GM23338 (cell line): ENCODE data around the gene PUM1. TPM values are rescaled to one million over a fixed set of nuclear protein-coding genes. Genes with fewer than 3 reads are reported as not detected.

Experiments
- ATAC-seq: fragments of 200-7000 bp; cut with Tn5 transposase; 3 replicates; pipeline ENCODE4 v1.9.1; 2020
- DNase-seq: peaks from one replicate; pipeline ENCODE4 v3.0.0-alpha.2; 2015; ENCODE audit warnings: low spot score
- H2AFZ ChIP-seq: fragments of 200-600 bp; sonication (generic); 2 replicates; pipeline ENCODE4 v1.8.0; 2016; ENCODE audit warnings: antibody characterized with exemption, mild to moderate bottlenecking, moderate library complexity
- H3F3A ChIP-seq: fragments of 200-600 bp; sonication (generic); replicated peaks from 2 replicates; pipeline ENCODE4 v1.8.0; 2017; ENCODE audit warnings: antibody characterized with exemption, mixed run types, low read depth
- H3K27ac ChIP-seq: fragments of 200-600 bp; sonication (generic); 2 replicates; pipeline ENCODE4 v1.6.1; 2016; ENCODE audit warnings: low read depth
- H3K27me3 ChIP-seq: fragments of 200-600 bp; sonication (generic); 2 replicates; pipeline ENCODE4 v1.8.0; 2016; ENCODE audit warnings: mild to moderate bottlenecking, mixed run types, moderate library complexity; ENCODE audit not compliant: insufficient read depth
- H3K36me3 ChIP-seq: fragments of 200-600 bp; sonication (generic); 2 replicates; pipeline ENCODE4 v1.8.0; 2016; ENCODE audit warnings: mild to moderate bottlenecking; ENCODE audit not compliant: insufficient read depth
- H3K4me1 ChIP-seq: fragments of 200-600 bp; sonication (generic); 2 replicates; pipeline ENCODE4 v1.8.0; 2016; ENCODE audit warnings: mild to moderate bottlenecking, moderate library complexity; ENCODE audit not compliant: insufficient read depth
- H3K4me2 ChIP-seq: fragments of 200-600 bp; sonication (generic); 2 replicates; pipeline ENCODE4 v1.7.1; 2017; ENCODE audit warnings: mixed run types
- H3K4me3 ChIP-seq: fragments of 200-600 bp; sonication (generic); 2 replicates; pipeline ENCODE4 v1.6.1; 2016; ENCODE audit warnings: mixed run types
- H3K79me2 ChIP-seq: fragments of 200-600 bp; sonication (generic); replicated peaks from 2 replicates; pipeline ENCODE4 v1.8.0; 2017; ENCODE audit warnings: mild to moderate bottlenecking; ENCODE audit not compliant: insufficient read depth
- H3K9me2 ChIP-seq: fragments of 200-600 bp; sonication (generic); 2 replicates; pipeline ENCODE4 v1.8.0; 2017; ENCODE audit not compliant: insufficient read depth
- H4K20me1 ChIP-seq: fragments of 200-600 bp; sonication (generic); replicated peaks from 2 replicates; pipeline ENCODE4 v1.8.0; 2017; ENCODE audit warnings: mild to moderate bottlenecking; ENCODE audit not compliant: insufficient read depth
- H3K27ac Mint-ChIP-seq: 2 replicates; pipeline ENCODE4 v1.8.0; 2020; ENCODE audit warnings: inconsistent platforms, mild to moderate bottlenecking, moderate library complexity, mixed read lengths
- H3K27me3 Mint-ChIP-seq: 3 replicates; pipeline ENCODE4 v1.8.0; 2022; ENCODE audit warnings: low read depth, mild to moderate bottlenecking, moderate library complexity, mixed read lengths, inconsistent platforms; ENCODE audit not compliant: insufficient read depth, poor library complexity
- H3K36me3 Mint-ChIP-seq: 3 replicates; pipeline ENCODE4 v1.8.0; 2021; ENCODE audit warnings: low read depth, mild to moderate bottlenecking, inconsistent platforms, moderate library complexity, mixed read lengths
- H3K4me1 Mint-ChIP-seq: 3 replicates; pipeline ENCODE4 v1.8.0; 2020; ENCODE audit warnings: mild to moderate bottlenecking, inconsistent platforms, mixed read lengths
- H3K4me3 Mint-ChIP-seq: 3 replicates; pipeline ENCODE4 v1.8.0; 2021; ENCODE audit warnings: moderate library complexity, mild to moderate bottlenecking, inconsistent platforms, mixed read lengths
- H3K9me3 Mint-ChIP-seq: 3 replicates; pipeline ENCODE4 v1.8.0; 2020; ENCODE audit warnings: moderate library complexity, mild to moderate bottlenecking, inconsistent platforms, mixed read lengths
- CREB1 ChIP-seq: fragments of 250-450 bp; sonication (Bioruptor Pico); IDR thresholded peaks from 2 replicates; pipeline ENCODE4 v1.5.0; 2020; ENCODE audit warnings: low read depth, mild to moderate bottlenecking, moderate library complexity
- EZH2phosphoT487 ChIP-seq: fragments of 200-600 bp; sonication (generic); IDR thresholded peaks from one replicate; pipeline ENCODE4 v1.8.1; 2018; ENCODE audit warnings: antibody characterized with exemption; ENCODE audit not compliant: unreplicated experiment
- JUNB ChIP-seq: IDR thresholded peaks from one replicate; pipeline ENCODE4 v1.6.1; 2016; ENCODE audit warnings: antibody characterized with exemption; ENCODE audit not compliant: unreplicated experiment
- NANOG ChIP-seq: IDR thresholded peaks from 2 replicates; pipeline ENCODE4 v1.6.1; 2016; ENCODE audit warnings: antibody characterized with exemption, borderline replicate concordance
- STAT1 ChIP-seq: IDR thresholded peaks from one replicate; pipeline ENCODE4 v1.6.1; 2016; ENCODE audit warnings: antibody characterized with exemption; ENCODE audit not compliant: unreplicated experiment
- ZNF114 ChIP-seq: fragments of 250-450 bp; sonication (Bioruptor Pico); IDR thresholded peaks from 2 replicates; pipeline ENCODE4 v1.5.0; 2020; ENCODE audit warnings: mild to moderate bottlenecking, moderate library complexity
- ZNF331 ChIP-seq: fragments of 250-450 bp; sonication (Bioruptor Pico); IDR thresholded peaks from 2 replicates; pipeline ENCODE4 v1.5.0; 2020; ENCODE audit warnings: low read depth, mild to moderate bottlenecking, moderate library complexity
- polyA plus RNA-seq: library from polyadenylated mRNA; unstranded; fragments of >200 nt; fragmentation: Nextera tagmentation; extraction: Ambion mirVana; gene quantifications from 2 replicates; pipeline ENCODE4 v1.2.1, GENCODE V29; 2016
- total RNA-seq: library from RNA; depleted of rRNA; stranded (reverse); fragments of >200 nt; shearing (Covaris generic); gene quantifications from 2 replicates; pipeline ENCODE4 v1.2.3, GENCODE V29; 2014
- TF ChIP-seq, protein P1 (sequence below): IDR thresholded peaks from one replicate; pipeline ENCODE4 v1.6.1; 2018; ENCODE audit warnings: antibody characterized with exemption; ENCODE audit not compliant: unreplicated experiment
- TF ChIP-seq, protein P2 (sequence below), 2 experiments: fragments of 200-600 bp in 1 of 2; sonication (generic) in 1 of 2; conservative IDR thresholded peaks; 2 replicates each; pipeline versions ENCODE4 v1.5.1 to v1.6.1; 2016 to 2017; ENCODE audit warnings: antibody characterized with exemption in 2 of 2, low read depth in 2 of 2, mild to moderate bottlenecking in 2 of 2, moderate library complexity in 1 of 2

PUM1 gene
- total and polyA plus RNA-seq, 2 experiments from 2014 or later: 44.4 to 117 TPM

DNA sequence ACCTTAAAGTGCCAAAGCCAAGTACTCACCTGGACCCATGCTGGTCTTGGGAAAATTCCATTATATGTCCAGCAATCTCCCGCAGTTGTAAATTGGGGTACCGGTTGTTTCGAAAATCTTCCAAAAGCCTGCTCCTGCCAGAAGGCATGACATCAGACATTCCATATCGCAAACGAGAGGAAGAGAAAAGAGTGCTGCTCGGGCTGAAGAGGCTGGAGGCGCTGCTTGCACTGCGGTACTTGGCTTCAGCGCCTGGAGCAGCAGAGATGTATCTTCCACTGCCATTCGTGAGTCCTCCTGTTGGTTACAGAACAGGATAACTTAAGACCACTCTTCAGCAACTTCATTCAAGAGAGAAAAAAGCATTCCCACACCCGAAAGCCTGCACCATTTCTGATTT is 111.8 kb downstream of the PUM1 start:
- peaks cover 82% of the 10 kb centered on the region for H3K36me3 Mint-ChIP-seq
- no peaks in the 10 kb centered on the region for H3K9me3 Mint-ChIP-seq
- Histone ChIP-seq H3K4me1 (no peaks in the 10 kb centered on the region), H3K27ac (peak overlapping the region; percentile 45; the same call in 1 of the 2 replicates), H3K4me2 (no peak overlapping the region), H3K27me3 (no peaks in the 10 kb centered on the region), H2AFZ (no peak overlapping the region), H4K20me1 (peaks cover 50% of the 10 kb centered on the region), H3K36me3 (peaks cover 62% of the 10 kb centered on the region), H3F3A (0 out of 2 replicates have a peak, but pooled peaks cover under 1% of the 10 kb centered on the region), H3K4me3 (no peak overlapping the region), H3K9me2 (no peaks in the 10 kb centered on the region), H3K79me2 (peaks cover 85% of the 10 kb centered on the region)
- peaks cover 7% of the 10 kb centered on the region for H3K27me3 Mint-ChIP-seq
- ATAC-seq (no peak), DNase-seq (no peak)
- no peak overlapping the region for H3K27ac Mint-ChIP-seq
- no peak overlapping the region for H3K4me3 Mint-ChIP-seq
- no peaks in the 10 kb centered on the region; the same call in 2 of the 3 replicates for H3K4me1 Mint-ChIP-seq
- TF ChIP-seq NANOG (no peak), ZNF114 (CRISPR knock-in tag) (no peak), STAT1 (no peak), ZNF331 (CRISPR knock-in tag) (no peak), CREB1 (CRISPR knock-in tag) (no peak)
- TF ChIP-seq, protein P1, sequence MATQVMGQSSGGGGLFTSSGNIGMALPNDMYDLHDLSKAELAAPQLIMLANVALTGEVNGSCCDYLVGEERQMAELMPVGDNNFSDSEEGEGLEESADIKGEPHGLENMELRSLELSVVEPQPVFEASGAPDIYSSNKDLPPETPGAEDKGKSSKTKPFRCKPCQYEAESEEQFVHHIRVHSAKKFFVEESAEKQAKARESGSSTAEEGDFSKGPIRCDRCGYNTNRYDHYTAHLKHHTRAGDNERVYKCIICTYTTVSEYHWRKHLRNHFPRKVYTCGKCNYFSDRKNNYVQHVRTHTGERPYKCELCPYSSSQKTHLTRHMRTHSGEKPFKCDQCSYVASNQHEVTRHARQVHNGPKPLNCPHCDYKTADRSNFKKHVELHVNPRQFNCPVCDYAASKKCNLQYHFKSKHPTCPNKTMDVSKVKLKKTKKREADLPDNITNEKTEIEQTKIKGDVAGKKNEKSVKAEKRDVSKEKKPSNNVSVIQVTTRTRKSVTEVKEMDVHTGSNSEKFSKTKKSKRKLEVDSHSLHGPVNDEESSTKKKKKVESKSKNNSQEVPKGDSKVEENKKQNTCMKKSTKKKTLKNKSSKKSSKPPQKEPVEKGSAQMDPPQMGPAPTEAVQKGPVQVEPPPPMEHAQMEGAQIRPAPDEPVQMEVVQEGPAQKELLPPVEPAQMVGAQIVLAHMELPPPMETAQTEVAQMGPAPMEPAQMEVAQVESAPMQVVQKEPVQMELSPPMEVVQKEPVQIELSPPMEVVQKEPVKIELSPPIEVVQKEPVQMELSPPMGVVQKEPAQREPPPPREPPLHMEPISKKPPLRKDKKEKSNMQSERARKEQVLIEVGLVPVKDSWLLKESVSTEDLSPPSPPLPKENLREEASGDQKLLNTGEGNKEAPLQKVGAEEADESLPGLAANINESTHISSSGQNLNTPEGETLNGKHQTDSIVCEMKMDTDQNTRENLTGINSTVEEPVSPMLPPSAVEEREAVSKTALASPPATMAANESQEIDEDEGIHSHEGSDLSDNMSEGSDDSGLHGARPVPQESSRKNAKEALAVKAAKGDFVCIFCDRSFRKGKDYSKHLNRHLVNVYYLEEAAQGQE: no peak
- TF ChIP-seq, protein P2, sequence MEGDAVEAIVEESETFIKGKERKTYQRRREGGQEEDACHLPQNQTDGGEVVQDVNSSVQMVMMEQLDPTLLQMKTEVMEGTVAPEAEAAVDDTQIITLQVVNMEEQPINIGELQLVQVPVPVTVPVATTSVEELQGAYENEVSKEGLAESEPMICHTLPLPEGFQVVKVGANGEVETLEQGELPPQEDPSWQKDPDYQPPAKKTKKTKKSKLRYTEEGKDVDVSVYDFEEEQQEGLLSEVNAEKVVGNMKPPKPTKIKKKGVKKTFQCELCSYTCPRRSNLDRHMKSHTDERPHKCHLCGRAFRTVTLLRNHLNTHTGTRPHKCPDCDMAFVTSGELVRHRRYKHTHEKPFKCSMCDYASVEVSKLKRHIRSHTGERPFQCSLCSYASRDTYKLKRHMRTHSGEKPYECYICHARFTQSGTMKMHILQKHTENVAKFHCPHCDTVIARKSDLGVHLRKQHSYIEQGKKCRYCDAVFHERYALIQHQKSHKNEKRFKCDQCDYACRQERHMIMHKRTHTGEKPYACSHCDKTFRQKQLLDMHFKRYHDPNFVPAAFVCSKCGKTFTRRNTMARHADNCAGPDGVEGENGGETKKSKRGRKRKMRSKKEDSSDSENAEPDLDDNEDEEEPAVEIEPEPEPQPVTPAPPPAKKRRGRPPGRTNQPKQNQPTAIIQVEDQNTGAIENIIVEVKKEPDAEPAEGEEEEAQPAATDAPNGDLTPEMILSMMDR (conservative IDR thresholded peaks at IDR 0.05; ENCODE audit: low read depth in 2 of 2): no peak

GRCh38 chr1:30952098-30952497 is 113.4 kb downstream of the PUM1 start:
- Mint-ChIP-seq H3K4me3 (no peak overlapping the region), H3K27me3 (peaks cover 7% of the 10 kb centered on the region), H3K9me3 (no peaks in the 10 kb centered on the region), H3K27ac (no peak overlapping the region), H3K36me3 (peaks cover 86% of the 10 kb centered on the region), H3K4me1 (no peaks in the 10 kb centered on the region; the same call in 2 of the 3 replicates)
- Histone ChIP-seq H3K79me2 (peaks cover 85% of the 10 kb centered on the region), H3K27ac (no peak overlapping the region), H4K20me1 (peaks cover 53% of the 10 kb centered on the region), H3K36me3 (peaks cover 71% of the 10 kb centered on the region), H3K9me2 (no peaks in the 10 kb centered on the region), H3K4me3 (no peak overlapping the region), H3F3A (0 out of 2 replicates have a peak, but pooled peaks cover 5% of the 10 kb centered on the region), H3K4me1 (no peaks in the 10 kb centered on the region), H3K27me3 (no peaks in the 10 kb centered on the region), H3K4me2 (no peak overlapping the region), H2AFZ (no peak overlapping the region)
- DNase-seq (no peak), ATAC-seq (no peak)
- no peak for TF ChIP-seq JUNB
- TF ChIP-seq NANOG: no peak
- TF ChIP-seq EZH2phosphoT487: no peak
